Osteoblast (primary cell): Measurements from ENCODE around the gene GBP3. TPM values are rescaled to one million over a fixed set of nuclear protein-coding genes. Genes with fewer than 3 reads are reported as not detected.
"Not testable (repeated sequence)": the region's sequence is repeated elsewhere in the genome, so short reads cannot be mapped to it uniquely, and the experiment has no call there.

ENCODE experiments used
- DNase-seq: peaks from one replicate; pipeline ENCODE4 v3.0.0; 2011; ENCODE audit warnings: low spot score, mixed read lengths; ENCODE audit not compliant: insufficient read length; ENCODE audit errors: missing footprints
- H2AFZ ChIP-seq: 2 replicates; pipeline ENCODE4 v1.6.0; 2011; ENCODE audit warnings: mild to moderate bottlenecking, low read length
- H3K27ac ChIP-seq: 2 replicates; pipeline ENCODE4 v1.5.1; 2011; ENCODE audit warnings: mild to moderate bottlenecking, low read depth, low read length, moderate library complexity
- H3K27me3 ChIP-seq: 2 replicates; pipeline ENCODE4 v1.6.0; 2012; ENCODE audit warnings: mild to moderate bottlenecking, control low read depth, inconsistent platforms, low read length, moderate library complexity; ENCODE audit not compliant: insufficient read depth
- H3K36me3 ChIP-seq: 2 replicates; pipeline ENCODE4 v1.5.1; 2011; ENCODE audit warnings: mild to moderate bottlenecking, low read length, control low read depth, moderate library complexity; ENCODE audit not compliant: insufficient read depth
- H3K4me1 ChIP-seq: 2 replicates; pipeline ENCODE4 v1.5.1; 2011; ENCODE audit warnings: mild to moderate bottlenecking, low read length, control low read depth, moderate library complexity; ENCODE audit not compliant: insufficient read depth
- H3K4me2 ChIP-seq: 2 replicates; pipeline ENCODE4 v1.6.0; 2011; ENCODE audit warnings: mild to moderate bottlenecking, low read length; ENCODE audit not compliant: insufficient read depth
- H3K4me3 ChIP-seq: fragments of 200-600 bp; sonication (generic); 3 replicates; pipeline ENCODE4 v1.5.1; 2012; ENCODE audit warnings: mild to moderate bottlenecking, low read length, inconsistent platforms; ENCODE audit not compliant: insufficient read depth
- H3K79me2 ChIP-seq: 2 replicates; pipeline ENCODE4 v1.6.0; 2012; ENCODE audit warnings: mild to moderate bottlenecking, low read length, control low read depth, inconsistent platforms; ENCODE audit not compliant: insufficient read depth
- H3K9me3 ChIP-seq: 2 replicates; pipeline ENCODE4 v1.5.1; 2011; ENCODE audit warnings: low read depth, low read length, control low read depth
- H4K20me1 ChIP-seq: 2 replicates; pipeline ENCODE4 v1.6.0; 2012; ENCODE audit warnings: mild to moderate bottlenecking, low read length, control low read depth; ENCODE audit not compliant: insufficient read depth
- CTCF ChIP-seq: IDR thresholded peaks from 2 replicates; pipeline ENCODE4 v1.5.1; 2011; ENCODE audit warnings: mild to moderate bottlenecking, low read depth, low read length, moderate library complexity; ENCODE audit errors: extremely low read depth
- total RNA-seq: library from RNA; depleted of rRNA; stranded (reverse); fragments of >200 nt; gene quantifications from 2 replicates; pipeline ENCODE4 v1.2.3, GENCODE V29; 2012

Gene GBP3
- total RNA-seq, 1 donor, result 39.1 TPM

- no peaks in the 10 kb centered on the region for H3K9me3 ChIP-seq
- TF ChIP-seq CTCF, result no peak
- H3K4me3 ChIP-seq, result no peak overlapping the region
- no peak overlapping the region for H3K4me2 ChIP-seq
- no peaks in the 10 kb centered on the region for H3K79me2 ChIP-seq
- H3K27ac ChIP-seq, result no peak overlapping the region
- no peak for DNase-seq
- no peaks in the 10 kb centered on the region for H4K20me1 ChIP-seq
- H3K27me3 ChIP-seq, result no peaks in the 10 kb centered on the region
- H2AFZ ChIP-seq, result no peak overlapping the region
- H3K36me3 ChIP-seq, result no peaks in the 10 kb centered on the region
- H3K4me1 ChIP-seq, result peaks cover 6% of the 10 kb centered on the region
Observed at GRCh38 chr1:89037186-89037585, 14.5 kb upstream of the GBP3 start.

GRCh38 chr1:89035080-89035479 is 12.4 kb upstream of the GBP3 start:
- no peaks in the 10 kb centered on the region for H4K20me1 ChIP-seq
- H3K27ac ChIP-seq, result no peak overlapping the region
- no peak overlapping the region for H2AFZ ChIP-seq
- H3K36me3 ChIP-seq, result no peaks in the 10 kb centered on the region
- H3K4me1 ChIP-seq, result no peaks in the 10 kb centered on the region
- no peaks in the 10 kb centered on the region for H3K27me3 ChIP-seq
- no peak overlapping the region for H3K4me3 ChIP-seq
- no peak for TF ChIP-seq CTCF
- no peak overlapping the region for H3K4me2 ChIP-seq
- no peak for DNase-seq
- no peaks in the 10 kb centered on the region for H3K79me2 ChIP-seq
- H3K9me3 ChIP-seq, result no peaks in the 10 kb centered on the region

GRCh38 chr1:89034004-89034403 is 11.3 kb upstream of the GBP3 start:
- not testable (repeated sequence) for H3K4me2 ChIP-seq, H3K9me3 ChIP-seq, H3K36me3 ChIP-seq, H4K20me1 ChIP-seq, H2AFZ ChIP-seq, H3K79me2 ChIP-seq, DNase-seq, H3K27me3 ChIP-seq, H3K27ac ChIP-seq, H3K4me3 ChIP-seq, H3K4me1 ChIP-seq

GRCh38 chr1:89029051-89029450 is 6.4 kb upstream of the GBP3 start:
- not testable (repeated sequence) for H3K4me2 ChIP-seq

GRCh38 chr1:89025928-89026327 is 3.3 kb upstream of the GBP3 start:
- H3K9me3 ChIP-seq, result no peaks in the 10 kb centered on the region
- no peak overlapping the region for H3K4me3 ChIP-seq
- H4K20me1 ChIP-seq, result no peaks in the 10 kb centered on the region
- no peak overlapping the region for H3K4me2 ChIP-seq
- no peak for DNase-seq
- H3K27me3 ChIP-seq, result no peaks in the 10 kb centered on the region
- H3K27ac ChIP-seq, result no peak overlapping the region
- no peak for TF ChIP-seq CTCF
- H3K79me2 ChIP-seq, result peaks cover 15% of the 10 kb centered on the region
- H3K4me1 ChIP-seq, result peaks cover 13% of the 10 kb centered on the region
- H2AFZ ChIP-seq, result no peak overlapping the region
- H3K36me3 ChIP-seq, result no peaks in the 10 kb centered on the region

More at GRCh38 chr1:89029051-89029450, 6.4 kb upstream of the GBP3 start:
- not testable (repeated sequence) for H3K4me3 ChIP-seq, H3K9me3 ChIP-seq, H3K4me1 ChIP-seq, H4K20me1 ChIP-seq, H2AFZ ChIP-seq, H3K36me3 ChIP-seq, H3K27ac ChIP-seq, H3K27me3 ChIP-seq, DNase-seq, H3K79me2 ChIP-seq
